HEK293 (cell line): Measurements from ENCODE around the gene SDC3.

Experiments used
- BCL11A ChIP-seq: fragments of 450-650 bp; formaldehyde crosslinking; IDR thresholded peaks from 2 replicates; pipeline ENCODE4 v1.5.1; 2016; ENCODE audit warnings: low read depth, missing biosample characterization, missing genetic modification characterization
- KLF1 ChIP-seq: fragments of 450-650 bp; formaldehyde crosslinking; IDR thresholded peaks from 2 replicates; pipeline ENCODE4 v1.5.1; 2016; ENCODE audit warnings: missing biosample characterization, missing genetic modification characterization
- ZNF114 ChIP-seq: fragments of 450-650 bp; formaldehyde crosslinking; IDR thresholded peaks from 2 replicates; pipeline ENCODE4 v1.5.0; 2017; ENCODE audit warnings: missing biosample characterization, missing genetic modification characterization
- ZNF626 ChIP-seq: fragments of 450-650 bp; sonication (Bioruptor Pico); formaldehyde crosslinking; IDR thresholded peaks from 2 replicates; pipeline ENCODE4 v1.5.1; 2018; ENCODE audit warnings: missing biosample characterization, missing genetic modification characterization, inconsistent platforms
- TF ChIP-seq, protein P1 (sequence below): fragments of 450-650 bp; formaldehyde crosslinking; IDR thresholded peaks from 2 replicates; pipeline ENCODE4 v1.5.1; 2016; ENCODE audit warnings: missing biosample characterization, missing genetic modification characterization, borderline replicate concordance
- TF ChIP-seq, protein P2 (sequence below): fragments of 450-650 bp; formaldehyde crosslinking; IDR thresholded peaks from 2 replicates; pipeline ENCODE4 v1.5.1; 2016; ENCODE audit warnings: missing biosample characterization, missing genetic modification characterization
- TF ChIP-seq, protein P3 (sequence below): fragments of 450-650 bp; formaldehyde crosslinking; IDR thresholded peaks from 2 replicates; pipeline ENCODE4 v1.5.1; 2016; ENCODE audit warnings: missing biosample characterization, missing genetic modification characterization

DNA sequence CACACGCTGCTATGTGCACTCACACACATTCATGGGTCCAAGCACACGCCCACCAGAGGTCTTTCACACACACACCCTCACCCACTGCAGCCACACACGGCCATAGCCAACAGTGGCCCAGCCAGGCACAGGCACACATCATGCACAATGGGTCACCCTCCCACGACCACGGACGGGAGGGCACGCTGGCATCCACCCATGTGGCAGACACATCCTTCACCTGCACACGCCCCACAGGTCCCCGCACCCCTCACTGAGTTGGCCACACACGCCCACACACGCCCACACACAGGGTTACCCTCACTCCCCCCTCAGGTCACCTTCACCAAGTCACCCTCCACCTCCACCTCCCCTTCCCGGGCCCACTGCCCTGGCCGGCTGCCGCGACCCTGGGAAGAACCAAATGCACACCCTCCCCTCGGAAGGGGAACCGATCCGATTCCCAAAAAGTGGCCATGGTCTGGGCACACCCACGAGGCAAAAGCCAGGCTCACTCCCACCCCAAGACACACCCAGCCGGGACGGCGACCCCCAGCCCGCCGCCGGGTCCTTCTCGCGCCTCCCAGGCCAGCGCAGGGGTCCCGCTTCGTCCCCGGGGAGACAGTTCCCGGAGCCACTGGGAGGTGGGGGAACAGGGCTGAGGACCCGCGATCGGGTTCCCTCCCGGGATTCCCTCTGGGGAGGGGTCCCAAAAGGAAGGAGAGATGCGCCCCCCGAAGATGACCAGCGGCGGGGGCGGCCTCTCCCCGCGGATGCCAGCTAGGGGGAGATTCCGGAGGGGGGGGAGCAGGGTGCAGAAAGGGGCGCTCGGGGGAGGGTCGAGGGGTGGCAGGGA, 860 bp downstream of the SDC3 start:
- TF ChIP-seq, protein P1, sequence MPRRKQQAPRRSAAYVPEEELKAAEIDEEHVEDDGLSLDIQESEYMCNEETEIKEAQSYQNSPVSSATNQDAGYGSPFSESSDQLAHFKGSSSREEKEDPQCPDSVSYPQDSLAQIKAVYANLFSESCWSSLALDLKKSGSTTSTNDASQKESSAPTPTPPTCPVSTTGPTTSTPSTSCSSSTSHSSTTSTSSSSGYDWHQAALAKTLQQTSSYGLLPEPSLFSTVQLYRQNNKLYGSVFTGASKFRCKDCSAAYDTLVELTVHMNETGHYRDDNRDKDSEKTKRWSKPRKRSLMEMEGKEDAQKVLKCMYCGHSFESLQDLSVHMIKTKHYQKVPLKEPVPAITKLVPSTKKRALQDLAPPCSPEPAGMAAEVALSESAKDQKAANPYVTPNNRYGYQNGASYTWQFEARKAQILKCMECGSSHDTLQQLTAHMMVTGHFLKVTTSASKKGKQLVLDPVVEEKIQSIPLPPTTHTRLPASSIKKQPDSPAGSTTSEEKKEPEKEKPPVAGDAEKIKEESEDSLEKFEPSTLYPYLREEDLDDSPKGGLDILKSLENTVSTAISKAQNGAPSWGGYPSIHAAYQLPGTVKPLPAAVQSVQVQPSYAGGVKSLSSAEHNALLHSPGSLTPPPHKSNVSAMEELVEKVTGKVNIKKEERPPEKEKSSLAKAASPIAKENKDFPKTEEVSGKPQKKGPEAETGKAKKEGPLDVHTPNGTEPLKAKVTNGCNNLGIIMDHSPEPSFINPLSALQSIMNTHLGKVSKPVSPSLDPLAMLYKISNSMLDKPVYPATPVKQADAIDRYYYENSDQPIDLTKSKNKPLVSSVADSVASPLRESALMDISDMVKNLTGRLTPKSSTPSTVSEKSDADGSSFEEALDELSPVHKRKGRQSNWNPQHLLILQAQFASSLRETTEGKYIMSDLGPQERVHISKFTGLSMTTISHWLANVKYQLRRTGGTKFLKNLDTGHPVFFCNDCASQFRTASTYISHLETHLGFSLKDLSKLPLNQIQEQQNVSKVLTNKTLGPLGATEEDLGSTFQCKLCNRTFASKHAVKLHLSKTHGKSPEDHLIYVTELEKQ (tag by site-specific recombination) = no peak
- TF ChIP-seq BCL11A (no peak; the same call in 1 of the 2 replicates), ZNF626 (tag by site-specific recombination) (no peak), ZNF114 (no peak), KLF1 (peak; percentile 98)
- TF ChIP-seq, protein P2, sequence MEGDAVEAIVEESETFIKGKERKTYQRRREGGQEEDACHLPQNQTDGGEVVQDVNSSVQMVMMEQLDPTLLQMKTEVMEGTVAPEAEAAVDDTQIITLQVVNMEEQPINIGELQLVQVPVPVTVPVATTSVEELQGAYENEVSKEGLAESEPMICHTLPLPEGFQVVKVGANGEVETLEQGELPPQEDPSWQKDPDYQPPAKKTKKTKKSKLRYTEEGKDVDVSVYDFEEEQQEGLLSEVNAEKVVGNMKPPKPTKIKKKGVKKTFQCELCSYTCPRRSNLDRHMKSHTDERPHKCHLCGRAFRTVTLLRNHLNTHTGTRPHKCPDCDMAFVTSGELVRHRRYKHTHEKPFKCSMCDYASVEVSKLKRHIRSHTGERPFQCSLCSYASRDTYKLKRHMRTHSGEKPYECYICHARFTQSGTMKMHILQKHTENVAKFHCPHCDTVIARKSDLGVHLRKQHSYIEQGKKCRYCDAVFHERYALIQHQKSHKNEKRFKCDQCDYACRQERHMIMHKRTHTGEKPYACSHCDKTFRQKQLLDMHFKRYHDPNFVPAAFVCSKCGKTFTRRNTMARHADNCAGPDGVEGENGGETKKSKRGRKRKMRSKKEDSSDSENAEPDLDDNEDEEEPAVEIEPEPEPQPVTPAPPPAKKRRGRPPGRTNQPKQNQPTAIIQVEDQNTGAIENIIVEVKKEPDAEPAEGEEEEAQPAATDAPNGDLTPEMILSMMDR (tag by site-specific recombination) = no peak
- TF ChIP-seq, protein P3, sequence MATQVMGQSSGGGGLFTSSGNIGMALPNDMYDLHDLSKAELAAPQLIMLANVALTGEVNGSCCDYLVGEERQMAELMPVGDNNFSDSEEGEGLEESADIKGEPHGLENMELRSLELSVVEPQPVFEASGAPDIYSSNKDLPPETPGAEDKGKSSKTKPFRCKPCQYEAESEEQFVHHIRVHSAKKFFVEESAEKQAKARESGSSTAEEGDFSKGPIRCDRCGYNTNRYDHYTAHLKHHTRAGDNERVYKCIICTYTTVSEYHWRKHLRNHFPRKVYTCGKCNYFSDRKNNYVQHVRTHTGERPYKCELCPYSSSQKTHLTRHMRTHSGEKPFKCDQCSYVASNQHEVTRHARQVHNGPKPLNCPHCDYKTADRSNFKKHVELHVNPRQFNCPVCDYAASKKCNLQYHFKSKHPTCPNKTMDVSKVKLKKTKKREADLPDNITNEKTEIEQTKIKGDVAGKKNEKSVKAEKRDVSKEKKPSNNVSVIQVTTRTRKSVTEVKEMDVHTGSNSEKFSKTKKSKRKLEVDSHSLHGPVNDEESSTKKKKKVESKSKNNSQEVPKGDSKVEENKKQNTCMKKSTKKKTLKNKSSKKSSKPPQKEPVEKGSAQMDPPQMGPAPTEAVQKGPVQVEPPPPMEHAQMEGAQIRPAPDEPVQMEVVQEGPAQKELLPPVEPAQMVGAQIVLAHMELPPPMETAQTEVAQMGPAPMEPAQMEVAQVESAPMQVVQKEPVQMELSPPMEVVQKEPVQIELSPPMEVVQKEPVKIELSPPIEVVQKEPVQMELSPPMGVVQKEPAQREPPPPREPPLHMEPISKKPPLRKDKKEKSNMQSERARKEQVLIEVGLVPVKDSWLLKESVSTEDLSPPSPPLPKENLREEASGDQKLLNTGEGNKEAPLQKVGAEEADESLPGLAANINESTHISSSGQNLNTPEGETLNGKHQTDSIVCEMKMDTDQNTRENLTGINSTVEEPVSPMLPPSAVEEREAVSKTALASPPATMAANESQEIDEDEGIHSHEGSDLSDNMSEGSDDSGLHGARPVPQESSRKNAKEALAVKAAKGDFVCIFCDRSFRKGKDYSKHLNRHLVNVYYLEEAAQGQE (tag by site-specific recombination) = no peak
